Caco-2 (cell line): Measurements from ENCODE around the gene IL1RAPL2. TPM values are rescaled to one million over a fixed set of nuclear protein-coding genes. Genes with fewer than 3 reads are reported as not detected.

Source experiments
- BruUV-seq: library from RNA; stranded (reverse); fragments of 400-500 nt; replicated peaks from 2 replicates; lab custom pipeline; 2021; lab: Mats Ljungman, UMichigan
- CTCF ChIA-PET: fragments of 300-600 bp; sonication (Branson Sonifier 250); formaldehyde crosslinking; loops from one replicate; lab custom pipeline; 2022; ENCODE audit warnings: antibody characterized with exemption; lab: Charles Lee
- POLR2A ChIA-PET: fragments of 300-600 bp; sonication (Branson Sonifier 250); formaldehyde crosslinking; loops from one replicate; lab custom pipeline; 2022; ENCODE audit warnings: antibody characterized with exemption; lab: Charles Lee
- DNase-seq, 2 experiments: peaks; one replicate each; pipeline versions ENCODE4 v3.0.0 to v3.0.0-alpha.2; 2020 to 2022
- H3K27me3 ChIP-seq: replicated peaks from 2 replicates; pipeline ENCODE4 v1.6.0; 2011; ENCODE audit warnings: low read length; ENCODE audit not compliant: control insufficient read depth, insufficient read depth
- H3K36me3 ChIP-seq: 2 replicates; pipeline ENCODE4 v1.5.1; 2011; ENCODE audit warnings: low read length; ENCODE audit not compliant: control insufficient read depth, insufficient read depth
- H3K4me1 ChIP-seq: fragments of 250-450 bp; sonication (Bioruptor Pico); 2 replicates; pipeline ENCODE4 v1.5.1; 2020; ENCODE audit warnings: mild to moderate bottlenecking
- H3K4me3 ChIP-seq: 2 replicates; pipeline ENCODE4 v1.5.1; 2011; ENCODE audit warnings: low read depth, mild to moderate bottlenecking, control low read depth, low read length
- H3K9me3 ChIP-seq: fragments of 250-450 bp; sonication (Bioruptor Pico); 2 replicates; pipeline ENCODE4 v1.5.1; 2020; ENCODE audit warnings: mild to moderate bottlenecking, moderate library complexity
- H3K27ac Mint-ChIP-seq: one replicate; pipeline ENCODE4 v1.8.0; 2022; ENCODE audit warnings: mixed read lengths; ENCODE audit not compliant: unreplicated experiment
- H3K27me3 Mint-ChIP-seq: one replicate; pipeline ENCODE4 v1.8.0; 2022; ENCODE audit warnings: mixed read lengths; ENCODE audit not compliant: insufficient read depth, unreplicated experiment
- H3K36me3 Mint-ChIP-seq: one replicate; pipeline ENCODE4 v1.8.0; 2022; ENCODE audit warnings: mild to moderate bottlenecking, mixed read lengths; ENCODE audit not compliant: insufficient read depth, unreplicated experiment
- H3K4me1 Mint-ChIP-seq: one replicate; pipeline ENCODE4 v1.8.0; 2022; ENCODE audit warnings: low read depth, mixed read lengths; ENCODE audit not compliant: unreplicated experiment
- H3K4me3 Mint-ChIP-seq: one replicate; pipeline ENCODE4 v1.8.0; 2022; ENCODE audit warnings: mild to moderate bottlenecking, moderate library complexity, mixed read lengths; ENCODE audit not compliant: unreplicated experiment
- H3K9me3 Mint-ChIP-seq: one replicate; pipeline ENCODE4 v1.8.0; 2022; ENCODE audit warnings: mixed read lengths; ENCODE audit not compliant: unreplicated experiment
- CTCF ChIP-seq, 2 experiments: fragments of 200-600 bp in 1 of 2; IDR thresholded peaks; 1 replicate in 1 of 2; 2 replicates in 1 of 2; pipeline versions ENCODE4 v1.5.1 to v1.8.0; 2011 to 2022; ENCODE audit warnings: antibody characterized with exemption in 1 of 2, control low read depth in 1 of 2, inconsistent platforms in 1 of 2, low read depth in 1 of 2, low read length in 1 of 2, mild to moderate bottlenecking in 1 of 2, moderate library complexity in 1 of 2; ENCODE audit not compliant: insufficient read depth in 1 of 2, severe bottlenecking in 1 of 2, unreplicated experiment in 1 of 2
- intact Hi-C: fragments of 100-400 bp; cut with micrococcal nuclease; formaldehyde crosslinking; loops from one replicate; pipeline ENCODE4 v1.10.0; 2022; ENCODE audit not compliant: unreplicated experiment
- total RNA-seq: library from RNA; stranded (reverse); gene quantifications from 2 replicates; pipeline ENCODE4 v1.2.3, GENCODE V29; 2022

The IL1RAPL2 gene
- total RNA-seq, 1 experiment from 2014 or later: not detected

- intact Hi-C loops: no loop called here
- Histone ChIP-seq H3K36me3 (no peaks in the 10 kb centered on the region), H3K4me1 (peaks cover 5% of the 10 kb centered on the region; the same call in 1 of the 2 replicates), H3K9me3 (no peaks in the 10 kb centered on the region), H3K27me3 (no peaks in the 10 kb centered on the region), H3K4me3 (no peak overlapping the region)
- no peaks in the 10 kb centered on the region for H3K9me3 Mint-ChIP-seq
- no TSS peak for BruUV-seq
- no peak overlapping the region for H3K27ac Mint-ChIP-seq
- H3K27me3 Mint-ChIP-seq: no peaks in the 10 kb centered on the region
- no peak overlapping the region for H3K4me3 Mint-ChIP-seq
- no peaks in the 10 kb centered on the region for H3K36me3 Mint-ChIP-seq
- ChIA-PET POLR2A (no interaction called here), CTCF (interaction anchor here (1.0 kb wide), 1 partner anchor 9 kb away, joined by 3 read pairs; no protein-coding TSS in a partner anchor)
- no peak for TF ChIP-seq CTCF (IDR thresholded peaks at IDR 0.05; ENCODE audit: insufficient read depth in 1 of 2, low read depth in 1 of 2, low read length in 1 of 2, severe bottlenecking in 1 of 2, unreplicated experiment in 1 of 2)
- no peak for DNase-seq
- peaks cover 7% of the 10 kb centered on the region for H3K4me1 Mint-ChIP-seq
Observed at GRCh38 chrX:105706041-105706440, 1140.0 kb downstream of the IL1RAPL2 start.

DNA sequence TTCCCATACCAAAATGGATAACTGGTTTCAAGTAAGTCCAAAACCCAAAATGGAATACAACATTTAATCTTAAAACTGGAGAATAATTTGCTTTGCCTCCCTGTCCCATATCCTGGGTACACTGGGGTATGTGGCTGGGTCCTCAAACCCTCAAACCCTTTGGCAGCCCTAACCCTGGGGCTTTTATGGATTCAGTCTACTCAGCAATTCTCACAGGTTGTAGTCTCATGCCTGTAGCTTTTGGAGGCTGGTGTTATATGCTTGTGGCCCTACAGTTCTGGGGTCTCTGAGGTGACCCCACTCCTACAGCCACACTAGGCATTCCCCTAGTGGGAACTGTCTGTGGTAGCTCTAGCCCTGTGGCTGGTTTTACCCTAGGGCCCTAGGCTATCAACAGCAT is 1145.8 kb downstream of the IL1RAPL2 start:
- Mint-ChIP-seq H3K36me3 (no peaks in the 10 kb centered on the region), H3K4me3 (no peak overlapping the region), H3K4me1 (no peaks in the 10 kb centered on the region), H3K9me3 (peaks cover 13% of the 10 kb centered on the region), H3K27me3 (no peaks in the 10 kb centered on the region), H3K27ac (no peak overlapping the region)
- Histone ChIP-seq H3K4me1 (peaks cover 8% of the 10 kb centered on the region; the same call in 1 of the 2 replicates), H3K27me3 (no peaks in the 10 kb centered on the region), H3K9me3 (no peaks in the 10 kb centered on the region), H3K4me3 (no peak overlapping the region), H3K36me3 (no peaks in the 10 kb centered on the region)
- ChIA-PET POLR2A (no interaction called here), CTCF (no interaction called here)
- TF ChIP-seq CTCF (IDR thresholded peaks at IDR 0.05; ENCODE audit: insufficient read depth in 1 of 2, low read depth in 1 of 2, low read length in 1 of 2, severe bottlenecking in 1 of 2, unreplicated experiment in 1 of 2): no peak
- BruUV-seq: no TSS peak
- DNase-seq: no peak
- intact Hi-C loops: no loop called here

DNA sequence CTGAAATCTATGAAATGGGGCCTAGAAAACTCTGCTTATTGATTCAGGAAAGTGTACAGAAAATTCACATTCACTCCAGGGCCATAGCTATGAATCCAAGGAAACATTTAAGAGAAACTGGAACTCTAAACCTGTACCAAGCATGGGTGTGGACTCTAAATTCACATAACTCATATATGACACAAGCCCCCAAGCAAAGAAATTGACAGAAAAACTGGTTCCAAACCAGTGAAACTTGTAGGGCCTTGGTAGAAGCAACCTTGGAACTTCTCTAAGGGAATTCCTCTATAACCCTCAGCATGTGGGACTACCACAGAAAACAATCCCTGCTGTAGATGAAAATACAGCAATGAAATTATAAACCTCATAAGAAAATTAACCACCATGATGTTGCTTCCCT is 1149.7 kb downstream of the IL1RAPL2 start:
- ChIA-PET POLR2A (no interaction called here), CTCF (no interaction called here)
- Histone ChIP-seq H3K9me3 (no peaks in the 10 kb centered on the region), H3K4me3 (no peak overlapping the region), H3K4me1 (peaks cover 8% of the 10 kb centered on the region; the same call in 1 of the 2 replicates), H3K36me3 (no peaks in the 10 kb centered on the region), H3K27me3 (no peaks in the 10 kb centered on the region)
- H3K4me1 Mint-ChIP-seq: no peaks in the 10 kb centered on the region
- no peak overlapping the region for H3K27ac Mint-ChIP-seq
- no peak for TF ChIP-seq CTCF (IDR thresholded peaks at IDR 0.05; ENCODE audit: insufficient read depth in 1 of 2, low read depth in 1 of 2, low read length in 1 of 2, severe bottlenecking in 1 of 2, unreplicated experiment in 1 of 2)
- H3K4me3 Mint-ChIP-seq: no peak overlapping the region
- H3K27me3 Mint-ChIP-seq: no peaks in the 10 kb centered on the region
- BruUV-seq: no TSS peak
- no peak for DNase-seq
- intact Hi-C loops: no loop called here
- H3K9me3 Mint-ChIP-seq: peaks cover 13% of the 10 kb centered on the region
- H3K36me3 Mint-ChIP-seq: no peaks in the 10 kb centered on the region
